Lower leg skin (tissue), 3 donors: ENCODE data around the gene NAXD.

ENCODE experiments used
- CTCF ChIP-seq, 3 donors: fragments of 450-650 bp; IDR thresholded peaks; one replicate each; pipeline ENCODE4 v1.5.1; 2016; ENCODE audit warnings: antibody characterized with exemption in 3 of 3, mild to moderate bottlenecking in 3 of 3, moderate library complexity in 2 of 3
- POLR2A ChIP-seq, 2 donors: fragments of 450-650 bp; IDR thresholded peaks; one replicate each; pipeline ENCODE4 v1.6.1; 2016 to 2017; ENCODE audit warnings: antibody characterized with exemption in 2 of 2, mild to moderate bottlenecking in 1 of 2, moderate library complexity in 1 of 2

GRCh38 chr13:110680852-110681251 lies 65.5 kb downstream of the NAXD start:
- no peak for TF ChIP-seq POLR2A (IDR thresholded peaks at IDR 0.05)
- TF ChIP-seq CTCF (IDR thresholded peaks at IDR 0.05) = no peak
